ENCODE data around the gene DDX4.

DDX4 gene

DNA sequence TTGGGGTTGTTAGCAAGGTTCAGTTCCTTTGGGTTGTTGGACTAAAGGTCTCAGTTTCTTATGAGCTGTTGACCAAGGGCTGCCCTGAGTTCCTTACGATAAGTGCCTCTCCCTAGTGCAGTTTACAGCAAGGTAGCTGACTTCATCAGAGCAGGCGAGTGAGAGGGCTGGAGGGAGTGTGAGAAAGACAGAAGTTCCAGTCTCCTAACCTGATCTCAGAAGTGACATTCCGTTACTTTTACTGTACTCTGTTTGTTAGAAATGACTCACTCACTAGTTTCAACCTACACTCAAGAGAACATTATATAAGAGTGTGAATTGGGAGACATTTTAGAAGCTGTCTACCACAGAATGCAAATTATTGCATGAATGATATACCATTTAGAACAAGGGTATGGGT is 92.1 kb downstream of the DDX4 start:
- no peak for DNase-seq

- no peak for DNase-seq
Observed at GRCh38 chr5:55832446-55832845, 94.6 kb downstream of the DDX4 start.

GRCh38 chr5:55836191-55836590 is 98.3 kb downstream of the DDX4 start:
- DNase-seq = no peak

- DNase-seq = no peak
Observed at GRCh38 chr5:55841976-55842375, 104.1 kb downstream of the DDX4 start.

DNA sequence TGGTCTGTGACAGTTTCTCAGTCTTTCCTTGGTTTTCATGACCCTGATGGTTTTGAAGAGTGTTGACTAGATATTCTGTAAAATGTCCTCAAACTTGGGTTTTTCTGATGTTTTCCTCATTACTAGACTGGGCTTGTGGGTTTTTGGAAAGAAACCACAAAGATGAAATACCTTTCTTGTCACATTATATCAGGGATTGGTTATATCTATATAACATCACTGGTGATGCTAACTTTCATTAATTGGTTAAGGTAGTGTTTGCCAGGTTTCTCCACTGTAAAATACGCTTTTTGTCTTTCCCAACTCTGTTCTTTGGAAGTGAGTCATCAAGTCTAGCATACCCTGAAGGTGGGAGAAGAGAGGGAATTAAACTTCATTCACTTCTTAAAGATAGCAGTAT is 110.0 kb downstream of the DDX4 start:
- DNase-seq = no peak

DNA sequence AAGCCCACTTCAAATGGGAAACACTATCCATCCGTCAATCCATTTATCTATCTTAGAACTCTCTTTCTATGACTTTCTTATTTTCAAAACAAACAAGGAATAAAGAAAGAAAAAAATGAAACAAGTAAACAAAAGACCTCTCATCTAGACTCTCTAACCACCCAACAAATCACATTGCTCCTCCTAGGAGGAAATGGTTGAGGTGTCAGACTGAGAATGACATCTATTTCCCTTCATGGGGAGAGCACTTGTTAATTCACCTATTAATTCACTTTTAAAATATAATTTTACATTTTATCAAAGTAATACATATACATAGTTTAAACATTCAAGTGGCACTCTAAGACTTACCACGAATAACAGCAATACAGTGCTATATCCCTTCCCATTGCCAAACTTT is 110.9 kb downstream of the DDX4 start:
- DNase-seq = no peak

- DNase-seq = no peak
Observed at GRCh38 chr5:55850839-55851674, 113.2 kb downstream of the DDX4 start, which contains the start of gene IL31RA. IL31RA (plus strand) TSS chr5:55851357; CDS start chr5:55851571, 214 bp downstream.

DNA sequence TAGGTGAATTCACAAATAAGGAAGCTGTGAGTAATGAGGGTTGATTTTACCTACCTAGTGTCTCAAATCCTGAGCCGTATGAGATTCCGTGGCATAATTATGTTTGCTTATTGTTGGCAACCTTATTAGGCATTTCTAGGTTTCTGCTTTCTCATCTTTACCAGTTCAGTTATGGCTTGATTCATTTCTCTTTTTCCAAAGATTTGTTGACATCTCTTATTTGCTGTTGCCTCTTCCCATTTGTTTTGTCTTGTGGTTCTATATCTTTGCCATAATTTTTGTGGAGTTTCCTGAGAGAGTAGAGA is 113.8 kb downstream of the DDX4 start:
- DNase-seq = no peak

DNA sequence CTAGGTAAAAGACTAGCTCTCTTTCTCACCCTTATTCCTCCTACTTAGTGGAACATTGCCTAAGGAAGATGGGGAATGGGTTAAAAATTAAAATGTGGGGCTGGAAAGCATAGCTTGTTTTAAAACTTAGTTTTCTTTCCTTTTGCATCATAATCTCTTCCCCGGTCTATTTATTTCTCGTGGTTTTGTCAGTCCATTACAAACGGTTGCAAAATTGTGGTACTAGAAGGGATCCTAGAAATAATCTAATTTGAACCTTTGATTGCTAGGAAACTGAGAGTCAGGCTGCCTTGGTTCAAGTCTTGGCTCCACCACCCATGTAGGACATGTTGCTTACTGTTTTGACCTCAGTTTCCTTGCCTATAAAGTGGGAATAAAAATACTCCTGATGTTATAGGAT is 114.6 kb downstream of the DDX4 start:
- no peak for DNase-seq

GRCh38 chr5:55853041-55853670 is 115.3 kb downstream of the DDX4 start:
- no peak for DNase-seq

DNA sequence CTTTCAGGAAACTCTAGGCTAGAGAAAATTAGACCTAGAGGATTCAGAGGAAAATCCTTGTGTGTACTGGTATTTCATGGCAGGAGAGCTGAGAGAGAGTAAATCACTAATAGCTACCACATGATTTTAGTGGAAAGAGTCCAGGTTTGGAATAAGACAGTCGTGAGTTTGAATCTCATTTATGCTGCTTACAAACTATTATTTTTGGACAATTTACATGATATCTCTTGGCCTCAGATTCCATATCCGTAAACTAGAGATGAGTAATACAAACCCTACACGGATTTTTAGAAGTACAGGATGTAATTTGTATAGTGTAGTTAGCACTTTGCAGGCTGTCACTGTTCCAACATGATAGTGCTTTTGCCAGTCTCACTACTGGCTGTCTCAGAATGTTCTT is 116.0 kb downstream of the DDX4 start:
- no peak for DNase-seq

GRCh38 chr5:55855509-55855908 is 117.6 kb downstream of the DDX4 start:
- DNase-seq = no peak

GRCh38 chr5:55856516-55857246 is 118.8 kb downstream of the DDX4 start:
- DNase-seq = no peak

DNA sequence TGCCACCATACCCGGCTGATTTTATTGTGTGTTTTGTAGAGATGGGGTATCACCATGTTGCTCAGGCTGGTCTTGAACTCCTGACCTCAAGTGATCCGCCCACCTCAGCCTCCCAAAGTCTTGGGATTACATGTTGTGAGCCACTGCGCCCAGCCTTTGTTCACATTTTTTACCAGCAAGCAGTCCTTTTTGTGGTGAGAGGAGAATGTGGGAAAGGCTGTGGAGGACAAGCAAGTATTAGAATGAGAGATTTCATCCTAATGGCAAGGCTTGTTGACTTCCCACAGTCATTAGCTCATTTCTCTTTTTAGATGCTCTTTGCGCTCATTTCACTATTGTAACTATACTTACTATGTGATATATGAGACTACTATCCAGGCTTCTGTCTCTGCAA is 119.4 kb downstream of the DDX4 start:
- no peak for DNase-seq

GRCh38 chr5:55858104-55858503 is 120.2 kb downstream of the DDX4 start:
- no peak for DNase-seq

GRCh38 chr5:55860288-55860687 is 122.4 kb downstream of the DDX4 start:
- no peak for DNase-seq

- DNase-seq = no peak
Observed at GRCh38 chr5:55860709-55861108, 122.8 kb downstream of the DDX4 start.

GRCh38 chr5:55864606-55865541 is 127.0 kb downstream of the DDX4 start:
- DNase-seq = no peak

DNA sequence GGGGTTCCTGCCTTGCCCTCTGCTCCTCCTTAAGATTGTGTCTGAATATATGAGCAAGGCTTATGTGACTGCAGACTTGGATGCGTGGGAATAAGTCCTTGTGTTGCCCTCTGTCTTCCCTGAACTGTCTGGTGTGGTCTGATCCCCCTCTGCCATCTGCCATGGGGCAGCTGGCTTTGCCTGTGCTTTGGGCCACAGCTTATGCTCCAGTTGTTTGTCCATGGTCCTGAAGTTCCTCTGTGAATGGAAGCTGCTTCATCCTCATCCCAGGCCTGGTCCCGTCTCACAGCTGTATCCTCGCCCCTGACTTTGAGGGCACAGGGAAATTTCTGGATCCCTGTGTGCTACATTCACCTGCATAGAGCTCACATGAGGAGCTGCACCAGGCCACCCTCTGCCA is 128.0 kb downstream of the DDX4 start:
- DNase-seq = no peak

- DNase-seq = no peak
Observed at GRCh38 chr5:55866485-55866884, 128.6 kb downstream of the DDX4 start.
